Measurements from ENCODE around the gene USP20.

- TF ChIP-seq EZH2 (IDR thresholded peaks at IDR 0.05; ENCODE audit: low read depth): no peak
- TF ChIP-seq CTCF (conservative IDR thresholded peaks at IDR 0.05): no peak
These were observed 18.4 kb downstream of the USP20 start for GRCh38 chr9:129853614-129854013.

All from PC-9 (cell line).